Brain pericyte (primary cell): ENCODE data around the gene UBN2.

Source experiments
- DNase-seq: peaks from one replicate; pipeline ENCODE4 v3.0.0-alpha.2; 2012; ENCODE audit warnings: low read depth, low spot score

Gene UBN2

DNA sequence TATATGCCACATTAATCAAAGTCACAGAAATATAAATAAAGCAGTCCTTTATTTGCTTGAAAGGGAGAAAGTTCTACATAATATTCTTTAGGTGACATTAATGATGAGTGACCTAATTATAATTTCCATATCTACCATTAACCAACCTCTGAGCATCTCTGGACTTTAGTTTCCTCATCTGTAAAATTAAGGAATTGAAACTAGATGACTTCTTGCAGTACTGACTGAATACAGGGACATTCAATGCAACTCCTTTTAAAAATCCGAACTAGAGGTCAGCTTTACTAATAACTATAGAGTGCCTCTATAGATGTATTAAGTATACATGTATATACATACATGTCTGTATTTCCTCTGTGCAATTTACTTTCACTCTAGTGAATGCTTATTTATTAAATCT is 114.0 kb downstream of the UBN2 start:
- DNase-seq, result no peak

DNA sequence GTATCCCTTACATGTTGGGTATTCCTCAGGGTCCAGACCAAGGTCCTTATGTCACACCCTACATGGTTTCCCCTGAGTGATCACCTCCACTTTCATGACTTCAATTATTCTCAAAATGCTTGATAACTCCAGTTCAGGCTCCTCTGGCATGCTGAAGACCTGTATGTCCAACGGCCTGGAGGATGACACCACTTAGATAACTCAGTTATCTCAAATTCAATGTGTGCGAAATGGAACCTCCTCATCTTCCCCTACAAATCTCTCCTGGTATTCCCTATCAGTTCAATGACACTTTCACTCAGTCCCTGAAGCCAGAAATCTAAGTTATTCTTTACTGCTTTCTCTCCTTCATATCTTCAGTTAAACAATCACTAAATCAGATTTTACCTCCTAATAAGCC is 120.0 kb downstream of the UBN2 start:
- DNase-seq, result no peak

DNA sequence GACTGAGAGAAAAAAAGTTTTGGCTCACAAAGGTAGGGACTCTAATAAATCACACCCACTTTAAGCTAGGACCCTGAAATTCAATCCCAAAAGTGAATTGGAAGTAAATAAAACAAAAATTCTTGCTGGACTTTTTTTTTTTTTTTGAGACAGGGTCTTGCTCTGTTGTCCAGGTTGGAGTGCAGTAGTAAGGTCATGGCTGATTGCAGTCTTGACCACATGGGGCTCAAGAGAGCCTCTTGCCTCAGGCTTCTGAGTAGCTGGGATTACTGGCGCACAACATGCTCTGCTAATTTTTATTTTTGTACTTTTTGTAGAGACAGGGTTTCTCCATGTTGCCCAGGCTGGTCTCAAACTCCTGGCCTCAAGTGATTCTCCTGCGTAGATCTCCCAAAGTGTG is 123.7 kb downstream of the UBN2 start:
- no peak for DNase-seq

DNA sequence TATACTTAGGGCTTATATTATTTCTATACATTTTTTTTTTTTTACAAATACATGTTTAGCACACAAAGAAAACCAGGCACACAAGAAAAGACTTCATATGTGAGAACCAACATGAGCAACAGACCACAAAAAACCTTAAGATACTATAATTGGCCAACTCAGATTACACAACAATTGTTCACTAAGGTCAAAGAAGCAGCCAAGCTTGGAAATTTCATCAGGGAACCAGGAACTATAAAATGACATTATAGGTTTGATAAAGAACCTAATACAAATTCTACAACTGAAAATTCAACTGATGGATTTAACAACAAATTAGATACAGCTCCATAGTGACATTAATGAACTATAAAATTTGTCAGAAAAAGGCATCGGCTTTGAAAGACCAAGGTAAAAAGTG is 124.3 kb downstream of the UBN2 start:
- DNase-seq, result no peak
